Measurements from ENCODE around the gene TMEM181.

DNA sequence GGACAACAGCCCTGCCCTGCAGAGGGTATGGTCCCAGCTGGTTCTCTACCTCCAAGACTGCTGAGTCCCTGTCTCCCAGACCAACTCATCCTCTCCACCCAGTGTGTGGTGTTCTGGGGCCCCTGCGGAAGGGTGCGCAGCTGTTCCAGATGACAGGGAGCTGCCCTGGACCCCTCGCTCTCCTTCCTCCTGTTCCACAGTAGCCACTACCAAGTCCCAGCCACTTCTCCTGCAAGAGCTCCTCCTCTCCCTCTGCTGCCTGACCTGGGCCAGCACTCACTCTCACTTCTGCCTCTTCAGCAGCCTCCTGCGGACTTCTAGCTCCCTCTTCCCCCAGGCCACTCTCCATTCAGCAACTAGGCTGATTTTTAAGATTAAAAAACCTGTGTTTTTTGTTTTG is 40.1 kb upstream of the TMEM181 start:
- no peak for TF ChIP-seq TAF1 (IDR thresholded peaks at IDR 0.05; ENCODE audit: borderline replicate concordance, low read depth, low read length)
- TF ChIP-seq, protein P1, sequence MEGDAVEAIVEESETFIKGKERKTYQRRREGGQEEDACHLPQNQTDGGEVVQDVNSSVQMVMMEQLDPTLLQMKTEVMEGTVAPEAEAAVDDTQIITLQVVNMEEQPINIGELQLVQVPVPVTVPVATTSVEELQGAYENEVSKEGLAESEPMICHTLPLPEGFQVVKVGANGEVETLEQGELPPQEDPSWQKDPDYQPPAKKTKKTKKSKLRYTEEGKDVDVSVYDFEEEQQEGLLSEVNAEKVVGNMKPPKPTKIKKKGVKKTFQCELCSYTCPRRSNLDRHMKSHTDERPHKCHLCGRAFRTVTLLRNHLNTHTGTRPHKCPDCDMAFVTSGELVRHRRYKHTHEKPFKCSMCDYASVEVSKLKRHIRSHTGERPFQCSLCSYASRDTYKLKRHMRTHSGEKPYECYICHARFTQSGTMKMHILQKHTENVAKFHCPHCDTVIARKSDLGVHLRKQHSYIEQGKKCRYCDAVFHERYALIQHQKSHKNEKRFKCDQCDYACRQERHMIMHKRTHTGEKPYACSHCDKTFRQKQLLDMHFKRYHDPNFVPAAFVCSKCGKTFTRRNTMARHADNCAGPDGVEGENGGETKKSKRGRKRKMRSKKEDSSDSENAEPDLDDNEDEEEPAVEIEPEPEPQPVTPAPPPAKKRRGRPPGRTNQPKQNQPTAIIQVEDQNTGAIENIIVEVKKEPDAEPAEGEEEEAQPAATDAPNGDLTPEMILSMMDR (IDR thresholded peaks at IDR 0.05) = no peak
